CD4-positive, alpha-beta T cell treated with Interleukin-1 beta for 1 hour (primary cell): Measurements from ENCODE around the gene IGFL2.
"Not testable (repeated sequence)": the region's sequence is repeated elsewhere in the genome, so short reads cannot be mapped to it uniquely, and the experiment has no call there.

Experiments
- DNase-seq, 2 donors: peaks; one replicate each; pipeline ENCODE4 v3.0.0-alpha.2; 2020 to 2022

Gene IGFL2

GRCh38 chr19:46144756-46145155, 3.3 kb upstream of the IGFL2 start:
- DNase-seq, result no peak

GRCh38 chr19:46147166-46147740, 785 bp upstream of the IGFL2 start:
- no peak for DNase-seq

- DNase-seq, result no peak
Observed at GRCh38 chr19:46150606-46151005, 2.6 kb downstream of the IGFL2 start.

DNA sequence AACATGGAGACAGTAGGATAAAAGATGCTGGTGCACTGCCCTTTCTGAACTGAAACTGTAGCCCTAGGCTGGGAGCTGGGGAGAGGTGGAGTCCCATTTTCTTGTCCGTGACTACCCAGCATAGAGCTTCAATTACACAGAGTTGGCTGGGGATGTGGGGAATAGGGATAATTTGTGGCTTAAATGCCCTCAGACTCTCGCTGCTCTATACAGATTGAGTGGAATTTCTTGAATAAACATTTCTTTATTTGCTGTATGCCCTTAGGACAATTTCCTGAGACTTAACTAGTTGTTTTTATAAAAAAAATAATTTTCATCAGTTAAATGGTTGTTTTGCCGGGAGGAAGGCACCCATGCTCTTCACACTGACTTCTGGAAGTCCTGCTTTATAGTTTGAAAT, 7.2 kb downstream of the IGFL2 start:
- no peak for DNase-seq

DNA sequence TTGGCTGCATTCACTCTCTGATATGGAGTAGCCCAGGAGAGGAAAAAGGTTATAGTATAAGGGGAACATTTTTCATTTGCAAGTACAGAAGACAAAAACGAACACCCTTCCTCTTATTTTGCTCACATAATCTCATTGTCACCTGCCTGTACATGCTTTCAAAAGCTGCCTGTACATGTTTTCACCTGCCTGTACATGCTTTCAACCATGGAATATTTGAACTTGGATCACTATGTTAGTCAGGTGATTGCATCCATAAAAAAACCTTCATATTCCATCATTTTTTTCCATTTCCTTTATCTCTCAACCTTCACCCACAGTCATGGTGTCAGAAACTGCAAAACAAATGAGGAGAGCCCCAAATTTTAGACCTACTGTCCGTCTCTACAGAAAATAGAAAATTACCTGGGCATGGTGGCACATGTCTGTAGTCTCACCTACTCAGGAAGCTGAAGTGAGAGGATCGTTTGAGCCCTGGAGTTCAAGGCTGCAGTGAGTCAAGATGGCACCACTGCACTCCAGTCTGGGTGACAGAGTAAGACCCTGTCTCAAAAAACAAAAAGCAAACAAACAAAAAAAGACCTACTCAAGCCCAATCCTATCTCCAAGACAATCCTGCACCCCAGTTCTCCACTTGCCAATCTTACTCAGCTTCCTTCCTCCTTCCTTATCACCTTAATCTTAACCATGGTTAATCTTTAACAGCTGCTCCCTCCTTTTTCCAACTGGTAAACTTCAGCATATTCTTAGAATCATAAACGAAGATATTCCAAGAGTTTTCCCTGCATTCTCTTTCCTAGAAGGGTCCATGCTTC, 11.6 kb downstream of the IGFL2 start:
- DNase-seq, result no peak

GRCh38 chr19:46160233-46160775, 12.3 kb downstream of the IGFL2 start:
- DNase-seq, result no peak

GRCh38 chr19:46161642-46162257, 13.7 kb downstream of the IGFL2 start:
- not testable (repeated sequence) for DNase-seq

GRCh38 chr19:46162731-46163130, 14.7 kb downstream of the IGFL2 start:
- DNase-seq, result no peak

GRCh38 chr19:46173886-46174480, 25.9 kb downstream of the IGFL2 start:
- DNase-seq, result no peak

GRCh38 chr19:46176116-46176860, 28.2 kb downstream of the IGFL2 start:
- DNase-seq, result no peak

GRCh38 chr19:46179076-46179759, 31.2 kb downstream of the IGFL2 start:
- DNase-seq, result no peak

DNA sequence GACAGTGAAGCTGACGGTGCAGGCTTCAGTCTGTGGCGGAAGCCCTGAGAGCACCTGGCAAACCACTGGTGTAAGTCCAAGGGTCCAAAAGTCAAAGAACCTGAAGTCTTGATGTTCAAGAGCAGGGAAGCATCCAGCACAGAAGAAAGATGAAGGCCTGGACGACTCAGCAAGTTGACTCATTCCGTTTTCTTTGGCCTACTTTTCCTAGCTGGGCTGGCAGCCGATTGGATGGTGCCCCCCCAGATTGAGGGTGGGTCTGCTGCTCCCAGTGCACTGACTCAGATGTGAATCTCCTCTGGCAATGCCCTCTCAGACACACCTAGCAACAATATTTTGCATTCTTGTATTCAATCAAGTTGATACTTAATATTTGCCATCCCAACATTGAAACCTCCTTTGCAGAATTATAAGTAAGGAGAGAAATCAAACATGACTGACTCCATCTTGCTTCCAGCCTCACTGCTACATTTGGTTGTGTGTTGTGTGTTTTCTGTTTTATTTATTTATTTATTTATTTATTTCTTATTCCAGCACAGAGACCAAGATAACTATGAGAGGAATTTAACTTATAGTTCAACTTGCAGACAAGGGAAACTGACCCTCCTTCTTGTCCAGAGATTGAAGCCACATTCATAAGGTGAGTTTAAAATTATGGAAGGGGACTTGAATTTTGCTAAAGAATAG, 32.8 kb downstream of the IGFL2 start:
- peak in 1 of 2 donors; percentile 8 for DNase-seq

GRCh38 chr19:46181388-46181779, 33.3 kb downstream of the IGFL2 start:
- DNase-seq, result peak in 1 of 2 donors; percentile 51

GRCh38 chr19:46182476-46182875, 34.4 kb downstream of the IGFL2 start:
- DNase-seq, result no peak

GRCh38 chr19:46184775-46185710, 37.0 kb downstream of the IGFL2 start:
- not testable (repeated sequence) for DNase-seq

GRCh38 chr19:46186101-46186716, 38.2 kb downstream of the IGFL2 start:
- DNase-seq, result no peak

DNA sequence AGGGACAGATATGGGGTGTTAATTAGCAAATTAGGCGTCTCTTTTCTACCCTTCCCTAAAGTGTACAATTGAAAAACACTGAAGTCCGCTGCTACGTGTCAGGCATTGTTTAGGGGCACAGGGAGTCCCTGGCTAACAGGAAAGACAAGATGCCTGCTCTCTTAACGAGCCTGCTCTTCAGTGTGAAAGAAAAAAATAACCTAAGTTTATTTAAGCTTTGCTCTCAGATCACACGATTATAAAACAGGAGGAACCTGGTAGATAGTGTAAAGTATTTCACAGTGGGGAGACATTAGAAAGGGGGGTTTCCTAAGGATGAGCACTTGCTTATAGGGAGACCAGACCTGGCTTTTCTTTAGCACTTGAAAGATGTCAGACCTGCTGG, 38.7 kb downstream of the IGFL2 start:
- no peak for DNase-seq

DNA sequence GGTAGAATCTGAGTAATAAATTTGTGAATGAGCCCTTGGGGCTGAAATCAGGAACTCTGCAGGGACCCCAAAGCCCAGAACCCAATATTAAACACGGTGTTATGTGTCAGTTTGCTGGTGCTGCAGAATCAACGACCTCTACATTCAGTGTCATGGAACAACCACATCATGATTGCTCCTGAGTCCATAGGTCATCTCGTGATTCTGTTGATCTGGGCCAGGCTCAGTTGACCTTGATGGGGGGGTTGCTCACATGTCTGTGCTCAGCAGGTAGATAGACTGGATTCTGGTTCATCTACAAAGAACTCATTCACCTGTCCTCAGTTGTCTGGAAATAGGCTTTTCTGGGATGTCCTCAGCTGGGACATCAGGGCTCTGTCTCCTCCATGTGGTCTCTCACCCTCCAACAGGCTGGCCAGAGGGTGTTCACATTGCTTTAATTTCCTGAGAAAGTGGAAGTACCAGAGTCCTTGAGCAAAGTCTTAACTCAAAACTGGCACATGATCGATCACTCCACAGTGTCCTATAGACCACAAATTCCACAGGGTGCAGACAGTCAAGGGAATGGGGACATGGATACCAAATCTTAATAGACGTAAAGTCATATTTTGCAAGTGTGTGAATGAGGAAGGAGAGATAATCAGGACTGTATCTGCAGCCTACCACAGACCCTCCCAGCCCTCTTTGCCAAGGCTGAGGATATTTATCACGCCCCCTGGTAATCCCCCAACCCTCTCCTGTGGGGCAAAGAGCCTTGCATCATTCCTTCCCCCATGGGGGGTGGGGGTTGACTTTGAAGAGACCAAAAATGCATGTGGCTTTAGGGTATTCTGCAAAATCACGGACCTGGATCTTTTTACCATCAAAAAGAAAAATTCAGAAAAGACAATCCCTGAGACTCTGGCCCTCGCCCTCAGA, 42.2 kb downstream of the IGFL2 start:
- DNase-seq, result no peak

- DNase-seq, result no peak
Observed at GRCh38 chr19:46191356-46191755, 43.3 kb downstream of the IGFL2 start.
